Fibroblast of the aortic adventitia (primary cell): ENCODE measurements around the gene BIK. TPM values are rescaled to one million over a fixed set of nuclear protein-coding genes. Genes with fewer than 3 reads are reported as not detected.

Source experiments
- DNase-seq: peaks from one replicate; pipeline ENCODE4 v3.0.0-alpha.2; 2010; ENCODE audit warnings: low read depth
- H3K4me3 ChIP-seq: 2 replicates; pipeline ENCODE4 v1.5.1; 2011; ENCODE audit warnings: low read depth, mild to moderate bottlenecking, control low read depth, low read length, moderate library complexity
- CTCF ChIP-seq: IDR thresholded peaks from 2 replicates; pipeline ENCODE4 v1.5.1; 2011; ENCODE audit warnings: mild to moderate bottlenecking, low read length, control low read depth, inconsistent platforms; ENCODE audit not compliant: insufficient read depth
- total RNA-seq: library from RNA; depleted of rRNA; stranded (reverse); fragments of >200 nt; gene quantifications from 2 replicates; pipeline ENCODE4 v1.2.3, GENCODE V29; 2012; ENCODE audit warnings: low replicate concordance

BIK gene
- total RNA-seq, 1 donor, result not detected

- DNase-seq, result no peak
- no peak for TF ChIP-seq CTCF
- no peak overlapping the region for H3K4me3 ChIP-seq
These were observed 43.3 kb downstream of the BIK start for GRCh38 chr22:43153899-43154298.

- no peak for DNase-seq
- no peak for TF ChIP-seq CTCF
- H3K4me3 ChIP-seq, result no peak overlapping the region
These were observed 44.5 kb downstream of the BIK start for GRCh38 chr22:43154887-43155536.

DNA sequence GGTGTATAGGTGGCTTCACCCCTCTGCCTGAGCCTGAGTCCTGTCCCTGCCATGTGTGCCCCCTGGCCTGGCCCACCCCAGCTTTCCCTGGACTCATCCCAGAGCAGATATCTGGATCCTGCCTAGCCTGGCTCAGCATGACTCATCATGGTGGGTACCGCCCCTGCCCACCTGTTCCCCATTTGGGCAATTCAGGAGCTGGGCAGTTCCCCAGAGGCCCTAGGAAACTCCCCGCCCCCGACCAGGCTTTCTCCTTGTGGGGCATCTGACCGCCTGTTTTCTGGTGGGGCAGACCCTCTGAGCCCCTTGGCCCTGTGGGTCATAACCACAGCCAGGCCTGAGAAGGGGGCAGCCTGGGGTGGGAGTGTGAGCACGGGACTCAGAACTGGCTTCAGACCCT is 45.2 kb downstream of the BIK start:
- H3K4me3 ChIP-seq, result no peak overlapping the region
- TF ChIP-seq CTCF, result no peak
- DNase-seq, result no peak

DNA sequence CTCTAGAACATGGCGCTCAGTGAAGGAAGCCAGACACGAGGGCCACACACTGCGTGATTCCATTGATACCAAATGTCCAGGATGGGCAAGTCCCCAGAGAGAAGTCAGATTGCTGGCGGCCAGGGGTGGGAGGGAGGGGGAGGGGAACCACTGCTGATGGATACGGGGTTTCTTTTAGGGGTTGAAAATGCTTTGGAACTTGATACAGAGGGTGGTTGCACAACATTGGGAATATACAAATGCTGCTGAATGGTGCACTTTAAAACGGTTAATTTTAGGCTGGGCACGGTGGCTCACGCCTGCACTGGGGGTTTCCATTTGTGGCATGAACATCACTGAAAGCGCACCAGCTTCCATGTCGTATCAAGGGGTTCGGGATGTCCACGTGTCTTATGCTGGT is 45.9 kb downstream of the BIK start:
- H3K4me3 ChIP-seq, result no peak overlapping the region
- TF ChIP-seq CTCF, result no peak
- no peak for DNase-seq

DNA sequence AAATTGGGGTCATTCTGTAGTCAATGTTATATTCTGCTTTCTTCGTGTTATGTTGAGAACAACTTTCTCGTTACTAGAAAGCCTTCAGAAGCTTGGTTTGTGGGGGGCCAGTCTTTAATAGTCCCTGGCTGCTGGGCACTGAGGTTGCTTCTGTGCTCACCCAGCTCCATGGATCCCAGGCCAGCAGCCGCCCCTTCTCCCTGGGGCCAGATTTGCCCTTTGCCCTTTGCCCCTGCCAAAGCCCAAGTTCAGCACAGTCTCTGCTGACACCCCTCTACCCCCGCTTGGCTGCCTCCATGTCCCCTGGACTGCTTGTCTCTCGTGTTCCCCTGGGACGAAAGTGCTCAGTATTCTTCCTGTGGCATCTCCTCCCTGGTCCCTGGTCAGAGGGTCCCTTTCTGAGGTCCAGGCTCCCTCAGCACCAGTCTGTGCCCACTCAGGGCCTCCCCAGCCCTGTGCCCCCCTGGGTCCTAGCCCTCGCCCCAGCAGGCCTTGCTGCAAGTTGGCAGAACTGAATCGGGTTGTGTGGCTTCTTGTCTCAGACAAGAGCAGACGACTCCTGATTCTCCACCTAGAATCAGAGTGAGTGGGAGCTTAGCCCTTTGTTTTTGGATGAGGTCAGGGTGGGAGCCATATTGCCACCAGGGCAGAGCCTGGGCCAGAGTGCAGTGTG is 47.5 kb downstream of the BIK start:
- DNase-seq, result no peak
- TF ChIP-seq CTCF, result no peak
- H3K4me3 ChIP-seq, result no peak overlapping the region

GRCh38 chr22:43158778-43159483 is 48.4 kb downstream of the BIK start:
- DNase-seq, result no peak
- H3K4me3 ChIP-seq, result no peak overlapping the region
- no peak for TF ChIP-seq CTCF
